GM13976 (cell line): Measurements from ENCODE around the gene CTNNA2.

ENCODE experiments used
- DNase-seq: peaks from one replicate; pipeline ENCODE4 v3.0.0; 2012; ENCODE audit warnings: low spot score
- CTCF ChIP-seq: IDR thresholded peaks from 2 replicates; pipeline ENCODE4 v1.5.1; 2012; ENCODE audit warnings: borderline replicate concordance, mild to moderate bottlenecking; ENCODE audit not compliant: insufficient read depth; ENCODE audit errors: extremely low read depth, missing control alignments, control extremely low read depth
- in situ Hi-C: fragments of 300-500 bp; cut with MboI; formaldehyde crosslinking; loops from one replicate; pipeline ENCODE4 v1.12.0; 2022; ENCODE audit warnings: low sequenced_read_pairs, mixed read lengths, inconsistent platforms; ENCODE audit not compliant: unreplicated experiment

The CTNNA2 gene

GRCh38 chr2:79774016-79774415 lies 261.2 kb downstream of the CTNNA2 start:
- in situ Hi-C loops = no loop called here
- no peak for DNase-seq

GRCh38 chr2:79776461-79776860 lies 263.6 kb downstream of the CTNNA2 start:
- no peak for DNase-seq
- TF ChIP-seq CTCF = no peak
- in situ Hi-C loops = no loop called here

More at GRCh38 chr2:79774016-79774415, 261.2 kb downstream of the CTNNA2 start:
- no peak for TF ChIP-seq CTCF

- TF ChIP-seq CTCF = no peak
- in situ Hi-C loops = no loop called here
- no peak for DNase-seq
Measured at GRCh38 chr2:79780781-79781180, 267.9 kb downstream of the CTNNA2 start.

- no peak for DNase-seq
- in situ Hi-C loops = no loop called here
- no peak for TF ChIP-seq CTCF
Measured at GRCh38 chr2:79782576-79783452, 270.0 kb downstream of the CTNNA2 start.

GRCh38 chr2:79788952-79789651 lies 276.3 kb downstream of the CTNNA2 start:
- no peak for TF ChIP-seq CTCF
- in situ Hi-C loops = no loop called here
- DNase-seq = no peak

- TF ChIP-seq CTCF = no peak
- no peak for DNase-seq
- in situ Hi-C loops = no loop called here
Measured at GRCh38 chr2:79789811-79790210, 277.0 kb downstream of the CTNNA2 start.
